Gastrocnemius medialis (tissue), 4 donors: ENCODE data around the gene WBP4.
"Not testable (repeated sequence)": the region's sequence is repeated elsewhere in the genome, so short reads cannot be mapped to it uniquely, and the experiment has no call there.

Experiments
- CTCF ChIP-seq, 5 experiments: fragments of 450-650 bp in 3 of 5; fragments of 200-600 bp in 2 of 5; sonication (generic) in 2 of 5; IDR thresholded peaks in 4 of 5; conservative IDR thresholded peaks in 1 of 5; 1 replicate in 4 of 5; 2 replicates in 1 of 5; pipeline ENCODE4 v1.5.1; 2016 to 2019; ENCODE audit warnings: antibody characterized with exemption in 5 of 5, mild to moderate bottlenecking in 3 of 5, moderate library complexity in 3 of 5
- POLR2A ChIP-seq, 2 donors: fragments of 450-650 bp; IDR thresholded peaks; one replicate each; pipeline ENCODE4 v1.6.1; 2017; ENCODE audit warnings: antibody characterized with exemption in 2 of 2, mild to moderate bottlenecking in 2 of 2, moderate library complexity in 2 of 2

- TF ChIP-seq CTCF (IDR thresholded peaks at IDR 0.05 in 4 of 5, conservative IDR thresholded peaks at IDR 0.05 in 1 of 5); POLR2A (IDR thresholded peaks at IDR 0.05): not testable (repeated sequence)
These were observed 18.9 kb upstream of the WBP4 start for GRCh38 chr13:41042419-41042818.
